Kidney tubule cell (primary cell): ENCODE results near the gene PIGX.

ENCODE experiments used
- DNase-seq: peaks from one replicate; pipeline ENCODE4 v3.0.0-alpha.2; 2018; ENCODE audit warnings: low spot score

PIGX gene

DNA sequence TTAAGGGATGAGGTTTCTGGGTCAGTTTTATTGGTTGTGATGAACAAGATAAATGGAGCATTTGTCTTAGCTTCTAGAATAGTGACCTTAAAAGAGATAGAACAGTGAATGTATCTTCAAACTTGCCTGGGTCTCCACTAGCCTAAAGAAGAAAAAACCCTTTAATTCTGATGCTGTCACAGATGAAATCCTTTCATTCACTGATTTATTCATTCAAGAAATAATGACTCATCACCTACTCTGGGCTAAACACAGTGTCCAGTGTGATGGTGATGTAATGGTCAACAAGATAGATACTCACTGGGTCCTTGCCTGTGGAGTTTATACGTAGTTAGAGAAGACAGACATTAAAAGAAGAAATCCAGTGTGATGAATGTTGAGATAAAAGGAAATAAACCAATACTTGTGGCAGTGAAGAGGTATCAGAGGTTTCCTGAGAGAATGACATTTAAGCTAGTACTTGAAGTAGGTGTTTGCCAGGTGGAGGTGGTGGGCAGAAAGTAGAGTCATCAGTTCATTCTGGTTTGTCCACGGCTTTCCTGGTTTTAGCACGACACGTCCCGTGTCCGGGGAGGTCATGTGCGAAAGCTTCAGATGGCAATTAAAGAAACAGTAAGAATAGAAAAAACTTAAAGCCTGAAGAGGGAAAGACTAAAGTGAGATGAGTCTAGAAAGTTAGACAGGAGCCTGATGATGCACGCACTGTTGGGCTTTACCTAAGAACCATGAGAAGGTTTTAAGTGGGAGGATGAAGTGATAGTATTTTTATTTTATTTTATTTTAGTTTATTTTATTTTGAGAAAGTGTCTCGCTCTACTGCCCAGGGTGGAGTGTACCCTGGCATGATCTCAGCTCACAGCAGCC is 45.9 kb downstream of the PIGX start:
- peak; percentile 86 for DNase-seq

GRCh38 chr3:196763179-196763578 is 51.0 kb downstream of the PIGX start:
- peak; percentile 9 for DNase-seq

GRCh38 chr3:196765454-196765853 is 53.3 kb downstream of the PIGX start:
- DNase-seq: no peak

GRCh38 chr3:196771067-196771466 is 58.9 kb downstream of the PIGX start:
- DNase-seq: no peak

DNA sequence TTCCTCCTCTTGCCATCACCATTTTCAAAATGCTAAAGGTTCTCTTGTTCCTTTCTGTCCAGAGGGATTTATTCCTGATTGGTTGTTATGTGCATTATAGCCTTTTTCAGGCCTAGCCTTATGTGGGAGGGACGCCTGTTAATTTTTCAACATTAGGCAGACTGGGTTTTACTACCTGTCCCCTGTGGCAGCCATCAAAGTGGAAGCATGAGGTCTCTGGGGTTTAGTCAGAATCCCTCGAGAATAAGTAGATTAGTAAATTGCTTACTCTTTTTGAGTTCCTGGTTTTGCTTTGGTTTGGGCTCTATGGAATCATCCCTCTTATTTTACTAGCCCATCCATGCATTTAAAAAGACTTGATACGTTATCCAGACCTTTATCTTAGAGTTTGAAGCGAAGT is 59.9 kb downstream of the PIGX start:
- DNase-seq: no peak

- no peak for DNase-seq
Measured at GRCh38 chr3:196772897-196773296, 60.7 kb downstream of the PIGX start.

DNA sequence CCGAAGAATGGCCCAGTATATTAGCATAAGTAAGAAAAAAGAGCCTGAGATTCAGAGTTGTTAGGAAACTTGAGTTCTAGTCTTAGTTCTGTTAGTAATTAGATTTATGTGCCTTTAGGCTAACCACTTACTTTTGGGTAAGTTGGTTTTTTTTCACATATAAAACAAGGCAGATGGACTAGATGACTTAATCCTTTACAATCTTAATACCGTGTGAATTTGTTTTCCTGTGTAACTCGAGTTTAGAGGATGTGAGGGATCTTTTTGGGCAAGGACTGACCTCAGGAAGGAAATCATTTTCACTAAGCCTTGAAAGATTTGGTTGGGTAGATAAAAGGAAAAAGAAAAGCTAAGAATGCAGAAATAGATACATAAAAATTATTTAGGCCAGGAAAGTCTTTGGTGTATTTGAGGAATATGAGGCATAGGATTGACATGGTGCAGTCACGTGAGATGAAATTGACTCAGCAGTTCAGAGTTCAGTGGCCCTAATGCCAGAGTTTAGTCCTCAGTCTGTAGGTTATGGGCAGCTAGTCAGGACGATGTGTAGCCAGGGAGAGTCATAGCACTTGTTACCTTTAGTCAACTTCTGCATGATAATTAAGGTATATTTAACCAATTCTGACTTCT is 62.1 kb downstream of the PIGX start:
- DNase-seq: peak; percentile 58

GRCh38 chr3:196774848-196775422 is 62.8 kb downstream of the PIGX start:
- DNase-seq: no peak

DNA sequence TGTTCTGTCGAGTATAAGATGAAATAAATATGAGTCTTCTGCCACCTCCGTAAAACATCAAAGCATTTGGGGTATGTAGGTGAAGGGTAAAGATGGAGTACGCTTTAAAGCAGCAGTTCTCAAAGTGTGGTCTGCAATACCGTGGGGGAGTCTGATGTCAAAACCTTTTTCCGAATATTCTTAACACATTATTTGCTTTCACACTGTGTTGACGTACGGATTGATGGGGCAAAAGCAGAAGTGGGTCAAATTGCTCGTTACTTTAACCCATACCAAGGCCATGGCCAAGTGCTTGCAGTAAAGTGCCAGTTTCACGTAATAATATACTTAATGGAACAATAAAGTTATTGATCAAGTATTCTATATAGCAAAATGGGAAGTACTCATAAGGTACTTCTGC is 63.8 kb downstream of the PIGX start:
- no peak for DNase-seq

DNA sequence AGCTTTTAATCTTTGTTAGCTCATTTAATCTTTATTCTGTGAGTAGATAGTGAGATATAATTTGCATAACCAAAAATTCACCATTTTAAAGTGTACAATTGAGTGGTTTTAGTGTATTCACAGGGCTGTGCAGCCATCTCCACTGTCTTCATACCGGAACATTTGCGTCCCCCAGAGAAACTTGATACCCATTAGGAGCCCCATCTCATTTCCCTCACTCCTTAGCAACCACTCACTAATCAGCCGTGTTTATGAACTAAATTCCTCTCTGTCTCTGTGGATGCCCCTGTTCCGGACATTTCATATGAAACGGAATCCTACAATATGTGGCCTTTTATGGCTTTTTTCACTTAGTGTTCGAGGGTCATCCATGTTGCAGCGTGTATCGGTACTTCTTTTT is 65.7 kb downstream of the PIGX start:
- DNase-seq: no peak

DNA sequence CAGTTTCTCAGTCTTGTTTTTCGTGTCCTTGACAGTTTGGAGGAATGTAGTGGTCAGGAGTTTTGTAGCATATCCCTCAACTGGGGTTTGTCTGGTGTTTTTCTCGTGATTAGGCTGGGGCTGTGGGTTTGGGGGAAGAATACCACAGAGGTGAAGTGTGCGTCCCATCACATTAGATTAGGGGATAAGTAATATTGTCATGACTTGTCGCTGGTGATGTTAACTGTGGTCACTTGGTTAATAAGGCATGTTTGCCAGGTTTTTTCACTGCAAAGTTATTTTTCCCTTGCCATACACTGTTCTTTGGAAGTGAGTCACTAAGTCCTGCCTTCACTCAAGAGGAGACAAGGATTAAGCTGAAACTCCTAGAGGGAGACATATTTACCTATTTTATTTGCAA is 66.6 kb downstream of the PIGX start:
- peak; percentile 89 for DNase-seq

DNA sequence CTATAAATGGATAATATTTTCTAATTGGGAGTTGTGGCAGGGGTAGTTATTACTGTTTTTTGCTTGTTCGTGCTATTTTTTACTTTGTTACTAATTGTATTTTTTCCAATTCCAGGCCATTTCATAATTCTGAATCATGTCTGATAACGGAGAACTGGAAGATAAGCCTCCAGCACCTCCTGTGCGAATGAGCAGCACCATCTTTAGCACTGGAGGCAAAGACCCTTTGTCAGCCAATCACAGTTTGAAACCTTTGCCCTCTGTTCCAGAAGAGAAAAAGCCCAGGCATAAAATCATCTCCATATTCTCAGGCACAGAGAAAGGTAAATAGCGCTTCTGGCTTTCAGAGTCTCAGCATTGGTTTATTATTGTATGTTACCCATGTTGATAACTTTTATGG is 70.3 kb downstream of the PIGX start:
- DNase-seq: no peak
